ENCODE results near the gene POC1A. TPM values are rescaled to one million over a fixed set of nuclear protein-coding genes. Genes with fewer than 3 reads are reported as not detected.

Gene POC1A
- total RNA-seq, 1 experiment from 2014 or later: 35.0 TPM

DNA sequence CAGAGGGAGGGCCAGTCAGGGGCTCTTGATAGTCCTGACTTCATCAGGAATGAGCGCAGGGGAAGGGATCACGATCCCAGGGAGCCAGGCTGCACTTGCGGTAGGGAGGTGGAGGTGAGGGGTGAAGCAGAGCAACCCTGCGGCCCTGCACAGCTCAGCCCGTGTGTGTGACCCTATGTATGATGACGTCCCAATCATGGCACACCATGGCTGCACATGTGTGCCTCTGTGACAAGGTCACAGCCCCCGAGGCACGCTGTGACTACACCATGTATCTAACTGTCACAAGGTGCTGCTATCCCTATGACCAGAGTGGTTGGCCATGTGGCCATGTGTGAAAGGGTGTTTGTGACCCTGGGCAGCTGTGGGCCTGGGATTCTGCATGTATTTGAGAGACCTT is 30.5 kb upstream of the POC1A start:
- Histone ChIP-seq H3K36me3 (ENCODE audit: low read depth) (no peaks in the 10 kb centered on the region), H3K4me2 (no peak overlapping the region), H3K4me3 (no peak overlapping the region), H3K79me2 (ENCODE audit: low read depth) (no peaks in the 10 kb centered on the region), H3K9me2 (ENCODE audit: insufficient read depth) (no peaks in the 10 kb centered on the region), H3K27me3 (ENCODE audit: insufficient read depth, low read depth) (no peaks in the 10 kb centered on the region), H3K27ac (no peak overlapping the region), H2AFZ (no peak overlapping the region), H3K9me3 (ENCODE audit: insufficient read depth, low read depth) (no peaks in the 10 kb centered on the region), H3F3A (ENCODE audit: insufficient read depth, low read depth) (no peaks in the 10 kb centered on the region; the same call in none of the 2 replicates), H4K20me1 (ENCODE audit: insufficient read depth) (no peaks in the 10 kb centered on the region), H3K4me1 (replicated peaks; ENCODE audit: insufficient read depth) (peaks cover 3% of the 10 kb centered on the region)
- no peak for DNase-seq
- TF ChIP-seq, protein P1, sequence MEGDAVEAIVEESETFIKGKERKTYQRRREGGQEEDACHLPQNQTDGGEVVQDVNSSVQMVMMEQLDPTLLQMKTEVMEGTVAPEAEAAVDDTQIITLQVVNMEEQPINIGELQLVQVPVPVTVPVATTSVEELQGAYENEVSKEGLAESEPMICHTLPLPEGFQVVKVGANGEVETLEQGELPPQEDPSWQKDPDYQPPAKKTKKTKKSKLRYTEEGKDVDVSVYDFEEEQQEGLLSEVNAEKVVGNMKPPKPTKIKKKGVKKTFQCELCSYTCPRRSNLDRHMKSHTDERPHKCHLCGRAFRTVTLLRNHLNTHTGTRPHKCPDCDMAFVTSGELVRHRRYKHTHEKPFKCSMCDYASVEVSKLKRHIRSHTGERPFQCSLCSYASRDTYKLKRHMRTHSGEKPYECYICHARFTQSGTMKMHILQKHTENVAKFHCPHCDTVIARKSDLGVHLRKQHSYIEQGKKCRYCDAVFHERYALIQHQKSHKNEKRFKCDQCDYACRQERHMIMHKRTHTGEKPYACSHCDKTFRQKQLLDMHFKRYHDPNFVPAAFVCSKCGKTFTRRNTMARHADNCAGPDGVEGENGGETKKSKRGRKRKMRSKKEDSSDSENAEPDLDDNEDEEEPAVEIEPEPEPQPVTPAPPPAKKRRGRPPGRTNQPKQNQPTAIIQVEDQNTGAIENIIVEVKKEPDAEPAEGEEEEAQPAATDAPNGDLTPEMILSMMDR (conservative IDR thresholded peaks at IDR 0.05): no peak
- no peak for TF ChIP-seq EZH2 (IDR thresholded peaks at IDR 0.05; ENCODE audit: low read depth)
- CTCF ChIA-PET: no interaction called here
- POLR2A ChIA-PET (ENCODE audit: unreplicated experiment): no interaction called here
- intact Hi-C loops (cut with micrococcal nuclease; ENCODE audit: unreplicated experiment): no loop called here
- no TSS peak for BruUV-seq (replicated peaks)

DNA sequence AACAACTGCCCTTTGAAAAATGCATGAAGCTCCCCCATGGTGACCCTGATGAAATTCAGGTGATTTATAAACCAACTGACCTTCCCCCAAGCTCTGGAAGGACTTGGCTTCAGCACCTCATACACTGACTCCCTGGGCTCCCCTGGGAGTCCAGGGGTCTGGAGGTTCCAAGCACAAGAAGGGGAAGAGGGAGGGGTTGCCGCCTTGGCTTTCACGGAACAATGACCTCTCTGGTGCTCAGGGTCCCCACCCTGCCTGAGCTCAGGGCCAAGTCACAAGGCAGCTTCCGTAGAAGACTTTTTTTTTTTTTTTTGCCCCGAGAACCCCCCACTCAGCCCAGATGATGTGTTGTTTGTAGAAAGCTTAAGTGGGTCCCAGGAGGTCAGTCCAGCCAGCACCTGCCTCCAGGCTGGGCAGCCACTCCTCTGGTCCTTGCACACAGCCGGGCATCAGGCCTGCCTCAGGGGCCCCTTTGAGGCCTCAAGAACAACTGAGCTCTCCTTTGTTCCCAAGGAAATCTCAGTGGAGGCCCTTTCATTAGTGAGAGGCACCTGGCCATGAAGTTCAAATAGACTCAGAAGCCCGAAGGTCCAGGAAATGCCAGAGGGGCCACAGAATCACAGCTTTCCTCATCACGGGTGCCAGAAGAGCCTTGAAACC is 29.7 kb upstream of the POC1A start:
- Histone ChIP-seq H3K4me1 (replicated peaks; ENCODE audit: insufficient read depth) (peaks cover 1% of the 10 kb centered on the region), H3K9me2 (ENCODE audit: insufficient read depth) (no peaks in the 10 kb centered on the region), H3K79me2 (ENCODE audit: low read depth) (no peaks in the 10 kb centered on the region), H3K36me3 (ENCODE audit: low read depth) (no peaks in the 10 kb centered on the region), H3K4me3 (no peak overlapping the region), H2AFZ (no peak overlapping the region), H4K20me1 (ENCODE audit: insufficient read depth) (no peaks in the 10 kb centered on the region), H3F3A (ENCODE audit: insufficient read depth, low read depth) (no peaks in the 10 kb centered on the region; the same call in none of the 2 replicates), H3K27ac (no peak overlapping the region), H3K4me2 (no peak overlapping the region), H3K27me3 (ENCODE audit: insufficient read depth, low read depth) (no peaks in the 10 kb centered on the region), H3K9me3 (ENCODE audit: insufficient read depth, low read depth) (no peaks in the 10 kb centered on the region)
- BruUV-seq (replicated peaks): no TSS peak
- CTCF ChIA-PET: interaction anchor here (0.6 kb wide), 2 partner anchors 13 to 155 kb away, joined by 3 to 6 read pairs; no protein-coding TSS in a partner anchor
- DNase-seq: no peak
- no peak for TF ChIP-seq EZH2 (IDR thresholded peaks at IDR 0.05; ENCODE audit: low read depth)
- TF ChIP-seq, protein P1 (conservative IDR thresholded peaks at IDR 0.05): no peak
- POLR2A ChIA-PET (ENCODE audit: unreplicated experiment): no interaction called here
- intact Hi-C loops (cut with micrococcal nuclease; ENCODE audit: unreplicated experiment): no loop called here

DNA sequence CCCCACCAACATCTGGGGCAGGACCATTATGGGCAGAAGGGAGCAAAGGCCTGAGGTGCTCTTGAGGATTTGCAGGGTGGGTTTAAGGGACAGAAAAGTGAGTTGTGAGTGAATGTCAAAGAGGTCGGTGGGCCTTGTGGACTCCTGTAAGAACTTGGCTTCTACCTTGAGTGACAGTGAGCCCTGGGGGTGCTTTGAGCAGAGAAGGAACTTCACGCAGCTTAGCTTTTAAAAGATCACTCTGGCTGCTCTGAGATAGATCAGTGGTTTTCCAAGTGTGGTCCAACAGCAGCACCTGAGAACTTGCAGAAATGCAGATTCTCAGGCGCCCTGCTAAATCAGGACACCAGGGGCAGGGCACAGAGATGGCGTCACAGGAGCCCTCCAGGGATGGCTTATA is 28.5 kb upstream of the POC1A start:
- H4K20me1 ChIP-seq (ENCODE audit: insufficient read depth): no peaks in the 10 kb centered on the region
- TF ChIP-seq EZH2 (IDR thresholded peaks at IDR 0.05; ENCODE audit: low read depth): no peak
- TF ChIP-seq, protein P1 (conservative IDR thresholded peaks at IDR 0.05): no peak
- no peaks in the 10 kb centered on the region for H3K9me3 ChIP-seq (ENCODE audit: insufficient read depth, low read depth)
- H3K9me2 ChIP-seq (ENCODE audit: insufficient read depth): no peaks in the 10 kb centered on the region
- no peak overlapping the region for H3K4me3 ChIP-seq
- no peaks in the 10 kb centered on the region for H3K79me2 ChIP-seq (ENCODE audit: low read depth)
- peak in 1 of 2 experiments; percentile 12 for DNase-seq
- no peaks in the 10 kb centered on the region for H3K27me3 ChIP-seq (ENCODE audit: insufficient read depth, low read depth)
- H2AFZ ChIP-seq: no peak overlapping the region
- peaks cover 5% of the 10 kb centered on the region; the same call in 1 of the 2 replicates for H3K4me1 ChIP-seq (replicated peaks; ENCODE audit: insufficient read depth)
- H3K36me3 ChIP-seq (ENCODE audit: low read depth): no peaks in the 10 kb centered on the region
- intact Hi-C loops (cut with micrococcal nuclease; ENCODE audit: unreplicated experiment): no loop called here
- POLR2A ChIA-PET (ENCODE audit: unreplicated experiment): no interaction called here
- BruUV-seq (replicated peaks): no TSS peak
- no peak overlapping the region for H3K27ac ChIP-seq
- CTCF ChIA-PET: no interaction called here
- H3F3A ChIP-seq (ENCODE audit: insufficient read depth, low read depth): no peaks in the 10 kb centered on the region; the same call in none of the 2 replicates
- H3K4me2 ChIP-seq: no peak overlapping the region

Data from PC-9 (cell line).